Activated CD4-positive, alpha-beta memory T cell treated with anti-CD3 and anti-CD28 coated beads for 36 hours (primary cell): ENCODE data around the gene H2AZ2. TPM values are rescaled to one million over a fixed set of nuclear protein-coding genes. Genes with fewer than 3 reads are reported as not detected.
A peak's percentile ranks its signal among the peaks of the same experiment; 100 is the strongest.

Source experiments
- CTCF ChIA-PET: fragments of 350-600 bp; sonication (Branson Sonifier 250); formaldehyde crosslinking; loops from one replicate; lab custom pipeline; 2021; ENCODE audit warnings: antibody characterized with exemption, inconsistent platforms; lab: Charles Lee
- POLR2A ChIA-PET: fragments of 350-600 bp; sonication (Branson Sonifier 250); formaldehyde crosslinking; loops from one replicate; lab custom pipeline; 2021; ENCODE audit warnings: antibody characterized with exemption; lab: Charles Lee
- DNase-seq: peaks from one replicate; pipeline ENCODE4 v3.0.0-alpha.2; 2020
- H3K27ac Mint-ChIP-seq: one replicate; pipeline ENCODE4 v1.8.0; 2021; ENCODE audit warnings: mixed read lengths
- H3K27me3 Mint-ChIP-seq: one replicate; pipeline ENCODE4 v1.8.0; 2021; ENCODE audit warnings: mixed read lengths
- H3K36me3 Mint-ChIP-seq: one replicate; pipeline ENCODE4 v1.8.0; 2021; ENCODE audit warnings: mixed read lengths
- H3K4me1 Mint-ChIP-seq: one replicate; pipeline ENCODE4 v1.8.0; 2021; ENCODE audit warnings: low read depth, mixed read lengths
- H3K4me3 Mint-ChIP-seq: one replicate; pipeline ENCODE4 v1.8.0; 2021; ENCODE audit warnings: mild to moderate bottlenecking, mixed read lengths
- H3K9me3 Mint-ChIP-seq: one replicate; pipeline ENCODE4 v1.8.0; 2021; ENCODE audit warnings: mixed read lengths
- intact Hi-C: fragments of 100-400 bp; cut with micrococcal nuclease; formaldehyde crosslinking; loops from one replicate; pipeline ENCODE4 v1.15.1; 2023
- total RNA-seq, 2 experiments: library from RNA; stranded (reverse); gene quantifications; one replicate each; pipeline ENCODE4 v1.2.3, GENCODE V29; 2021

H2AZ2 gene
- 100 to 1,000 TPM; 299 to 307 TPM for total RNA-seq

DNA sequence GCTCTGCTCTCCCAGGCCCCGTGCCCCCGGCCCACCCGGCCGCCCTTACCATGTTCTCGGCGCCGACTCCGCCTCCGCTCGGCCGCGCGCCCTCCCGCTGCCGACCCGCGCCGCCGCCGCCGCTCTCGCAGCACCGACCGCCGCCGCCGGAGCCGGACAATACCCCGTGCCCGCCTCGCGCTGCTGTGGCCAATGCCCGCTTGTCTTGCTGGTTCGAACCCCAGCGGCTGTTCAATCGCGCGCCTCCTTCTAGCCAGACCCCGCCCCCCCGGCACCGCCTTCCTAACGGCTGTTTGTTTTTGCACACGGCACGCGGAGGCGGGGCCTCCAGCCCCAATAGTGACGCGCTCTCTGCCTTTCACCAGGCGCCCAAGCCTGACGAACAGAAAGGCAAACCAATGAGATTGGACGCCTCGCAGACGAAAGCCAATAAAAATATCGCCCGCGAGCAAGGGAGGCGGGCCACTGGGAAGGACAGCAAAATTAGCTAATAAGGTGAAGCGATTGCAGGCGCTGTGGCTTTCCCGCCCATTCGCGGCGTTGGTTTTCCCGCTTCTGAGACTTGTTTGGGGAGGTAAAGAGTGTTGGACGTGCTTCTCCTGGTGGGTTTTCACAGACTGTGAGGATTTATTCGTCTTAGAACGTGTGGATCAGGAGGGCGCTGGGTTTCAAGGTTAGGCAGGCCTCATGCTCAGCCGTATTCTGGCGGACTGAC, at the start of gene H2AZ2:
Gene H2AZ2, minus strand, starts transcription at position 168 of the 715 bp plus-strand sequence. Its CDS starts 116 bp downstream, at position 52.
- Mint-ChIP-seq H3K9me3 (no peaks in the 10 kb centered on the region), H3K27ac (peak within 1 kb of the TSS; percentile 100), H3K36me3 (peaks cover 13% of the 10 kb centered on the region), H3K4me3 (peak within 1 kb of the TSS; percentile 93), H3K27me3 (peaks cover 2% of the 10 kb centered on the region), H3K4me1 (peaks cover 37% of the 10 kb centered on the region)
- intact Hi-C loops: loop anchor here (1.0 to 5.0 kb wide), 14 partner anchors 9 to 356 kb away; partner anchors contain the start of genes NUDCD3, OGDH, PPIA and PURB
- CTCF ChIA-PET: interaction anchor here (0.7 to 4.2 kb wide), 16 partner anchors 9 to 283 kb away, joined by 3 to 30 read pairs (median 6); partner anchors contain the start of genes DDX56, PURB and TMED4
- peak; percentile 100 for DNase-seq
- POLR2A ChIA-PET: interaction anchor here (0.7 to 5.8 kb wide), 22 partner anchors 9 to 336 kb away, joined by 3 to 44 read pairs (median 8); partner anchors contain the start of genes CCM2, MYO1G, OGDH and PURB

DNA sequence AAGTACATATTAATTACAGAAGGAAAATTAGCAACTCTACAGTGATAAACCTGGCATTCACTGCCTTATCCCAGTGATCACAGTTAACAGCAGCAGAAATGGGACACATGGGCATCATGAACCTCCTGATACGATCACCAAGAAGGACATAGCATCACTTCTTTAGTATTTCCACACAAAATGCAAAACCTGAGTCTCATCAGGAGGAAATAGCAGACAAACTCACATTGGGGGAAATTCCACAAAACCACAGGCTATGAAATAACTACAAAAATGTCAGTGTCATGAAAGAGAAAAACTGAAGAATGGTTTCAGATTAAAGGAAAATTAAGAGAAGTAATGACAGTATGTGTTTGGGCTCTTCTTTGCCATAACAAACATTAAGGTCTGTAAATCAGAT, 49.4 kb upstream of the H2AZ2 start:
- Mint-ChIP-seq H3K27ac (no peak overlapping the region), H3K4me3 (no peak overlapping the region), H3K27me3 (no peaks in the 10 kb centered on the region), H3K36me3 (no peaks in the 10 kb centered on the region), H3K4me1 (peaks cover 11% of the 10 kb centered on the region), H3K9me3 (no peaks in the 10 kb centered on the region)
- intact Hi-C loops: no loop called here
- DNase-seq: no peak
- ChIA-PET CTCF (no interaction called here), POLR2A (no interaction called here)

DNA sequence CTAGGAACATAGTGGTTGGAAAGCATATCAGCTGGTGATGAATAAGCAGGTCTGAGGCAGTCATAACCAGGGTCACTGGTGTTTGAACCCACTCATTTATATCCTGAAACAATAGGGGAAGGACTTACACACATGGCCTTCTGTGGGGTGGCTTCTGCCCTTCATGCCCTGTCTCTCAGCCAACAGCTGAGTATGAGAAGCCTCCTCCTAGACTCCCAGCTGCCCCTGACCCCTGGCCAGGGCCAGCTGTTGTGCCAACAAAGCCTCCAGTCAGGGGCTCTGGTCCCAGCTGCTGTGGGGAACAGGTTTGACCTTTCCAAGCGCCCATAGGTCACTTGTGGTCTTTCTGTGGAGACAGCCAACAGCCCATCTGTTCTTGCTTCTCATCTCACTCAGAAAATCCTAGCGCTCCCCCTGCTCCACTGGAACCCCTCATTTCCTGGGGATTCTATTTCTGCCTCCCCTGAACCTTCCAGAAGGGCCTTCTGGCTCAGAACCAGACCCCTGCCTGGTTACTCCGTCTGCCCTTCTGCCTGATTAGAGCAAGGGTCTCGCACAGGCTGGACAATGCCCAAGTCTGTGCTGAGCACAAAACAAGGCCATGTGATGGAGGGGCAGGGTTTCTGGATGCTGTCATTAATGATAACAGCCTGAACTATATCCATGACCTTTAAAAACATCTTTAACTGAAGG, 47.1 kb upstream of the H2AZ2 start:
- Mint-ChIP-seq H3K27me3 (no peaks in the 10 kb centered on the region), H3K4me3 (no peak overlapping the region), H3K4me1 (peaks cover 28% of the 10 kb centered on the region), H3K27ac (no peak overlapping the region), H3K36me3 (no peaks in the 10 kb centered on the region), H3K9me3 (no peaks in the 10 kb centered on the region)
- ChIA-PET CTCF (interaction anchor here (1.2 to 1.7 kb wide), 2 partner anchors 9 to 25 kb away, joined by 4 read pairs; partner anchors contain the start of gene PURB), POLR2A (interaction anchor here (2.3 kb wide), 1 partner anchor 10 kb away, joined by 7 read pairs; the partner anchor contains the start of gene PURB)
- intact Hi-C loops: no loop called here
- DNase-seq: no peak

DNA sequence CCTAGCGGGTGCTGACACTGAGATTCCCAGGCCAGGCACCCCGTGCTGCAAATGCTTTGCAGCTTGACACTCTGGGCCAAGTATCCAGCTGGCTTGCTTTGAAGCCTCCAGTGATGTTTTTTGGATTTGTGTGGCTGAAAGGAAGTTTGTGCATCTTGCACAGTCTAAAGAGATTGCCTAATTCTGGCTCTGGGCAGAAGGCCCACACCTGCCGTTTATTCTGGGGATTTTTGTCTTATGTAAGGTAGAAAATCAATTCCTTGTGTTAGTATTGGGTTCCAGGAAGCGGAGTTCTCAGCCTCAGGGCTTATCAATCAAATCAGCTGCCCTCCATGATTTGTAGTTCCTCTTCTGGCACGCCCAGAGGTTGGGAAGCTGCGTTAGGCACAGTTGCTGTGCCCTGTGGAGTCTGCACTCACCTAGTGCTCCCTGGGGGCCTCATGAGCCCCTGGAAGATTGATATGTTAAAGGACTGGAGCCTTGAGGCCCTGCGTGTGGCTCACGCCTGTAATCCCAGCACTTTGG, 45.9 kb upstream of the H2AZ2 start:
- Mint-ChIP-seq H3K27me3 (no peaks in the 10 kb centered on the region), H3K4me1 (peaks cover 28% of the 10 kb centered on the region), H3K36me3 (no peaks in the 10 kb centered on the region), H3K4me3 (no peak overlapping the region), H3K27ac (no peak overlapping the region), H3K9me3 (no peaks in the 10 kb centered on the region)
- intact Hi-C loops: no loop called here
- ChIA-PET POLR2A (interaction anchor here (2.3 kb wide), 1 partner anchor 9 kb away, joined by 7 read pairs; the partner anchor contains the start of gene PURB), CTCF (interaction anchor here (1.2 kb wide), 1 partner anchor 26 kb away, joined by 4 read pairs; no protein-coding TSS in a partner anchor)
- no peak for DNase-seq

DNA sequence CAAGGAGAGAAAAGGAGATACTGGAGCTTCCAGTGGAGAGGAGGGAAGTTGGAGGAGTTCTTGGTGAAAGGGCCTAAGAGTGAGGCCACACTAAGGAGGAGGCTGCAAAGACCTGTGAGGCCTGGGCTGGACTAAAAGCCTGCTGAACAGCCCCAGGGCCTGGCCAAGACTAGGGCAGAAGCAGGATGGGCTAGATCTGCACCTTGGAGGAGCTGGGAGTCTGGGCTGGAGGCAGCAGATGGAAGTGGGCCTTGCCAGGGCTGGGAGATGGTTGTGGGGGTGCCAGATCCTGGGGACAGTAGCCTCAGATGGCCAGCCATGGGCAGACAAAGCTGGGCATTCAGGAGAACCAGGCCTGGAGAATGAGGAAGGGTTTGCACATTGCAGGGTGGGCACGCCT, 43.9 kb upstream of the H2AZ2 start:
- POLR2A ChIA-PET: interaction anchor here (1.0 kb wide), 1 partner anchor 21 kb away, joined by 4 read pairs; no protein-coding TSS in a partner anchor
- no peak for DNase-seq
- Mint-ChIP-seq H3K27me3 (no peaks in the 10 kb centered on the region), H3K36me3 (no peaks in the 10 kb centered on the region), H3K9me3 (no peaks in the 10 kb centered on the region), H3K4me3 (no peak overlapping the region), H3K4me1 (peaks cover 31% of the 10 kb centered on the region), H3K27ac (peak overlapping the region; percentile 96)
- CTCF ChIA-PET: interaction anchor here (0.5 to 1.5 kb wide), 4 partner anchors 35 to 219 kb away, joined by 4 to 7 read pairs (median 4); no protein-coding TSS in a partner anchor
- intact Hi-C loops: no loop called here

DNA sequence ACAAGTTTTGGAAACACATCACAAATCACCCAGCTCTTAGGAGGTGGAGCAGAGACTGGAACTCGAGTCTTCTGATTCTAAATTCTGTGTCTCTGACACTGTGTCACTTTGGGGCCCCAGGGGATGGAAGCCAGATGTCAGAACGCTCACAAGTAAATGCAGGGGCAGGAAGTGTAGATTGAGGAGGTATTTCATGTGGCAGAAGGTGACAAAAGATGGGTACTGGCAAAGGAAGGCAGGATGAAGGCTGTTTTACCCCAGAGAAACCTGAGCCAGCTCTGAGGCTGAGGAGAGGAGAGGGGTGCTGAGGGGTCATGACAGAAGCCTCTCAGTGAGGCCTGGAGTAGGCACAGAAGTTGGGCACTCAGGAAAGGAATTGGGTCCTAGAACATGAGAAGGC, 43.5 kb upstream of the H2AZ2 start:
- DNase-seq: peak; percentile 69
- peak overlapping the region; percentile 96 for H3K27ac Mint-ChIP-seq
- CTCF ChIA-PET: interaction anchor here (1.4 to 1.5 kb wide), 2 partner anchors 34 to 82 kb away, joined by 4 to 7 read pairs; no protein-coding TSS in a partner anchor
- H3K9me3 Mint-ChIP-seq: no peaks in the 10 kb centered on the region
- intact Hi-C loops: no loop called here
- H3K4me1 Mint-ChIP-seq: peaks cover 35% of the 10 kb centered on the region
- no peaks in the 10 kb centered on the region for H3K27me3 Mint-ChIP-seq
- H3K36me3 Mint-ChIP-seq: no peaks in the 10 kb centered on the region
- POLR2A ChIA-PET: interaction anchor here (1.0 kb wide), 1 partner anchor 21 kb away, joined by 4 read pairs; no protein-coding TSS in a partner anchor
- no peak overlapping the region for H3K4me3 Mint-ChIP-seq

DNA sequence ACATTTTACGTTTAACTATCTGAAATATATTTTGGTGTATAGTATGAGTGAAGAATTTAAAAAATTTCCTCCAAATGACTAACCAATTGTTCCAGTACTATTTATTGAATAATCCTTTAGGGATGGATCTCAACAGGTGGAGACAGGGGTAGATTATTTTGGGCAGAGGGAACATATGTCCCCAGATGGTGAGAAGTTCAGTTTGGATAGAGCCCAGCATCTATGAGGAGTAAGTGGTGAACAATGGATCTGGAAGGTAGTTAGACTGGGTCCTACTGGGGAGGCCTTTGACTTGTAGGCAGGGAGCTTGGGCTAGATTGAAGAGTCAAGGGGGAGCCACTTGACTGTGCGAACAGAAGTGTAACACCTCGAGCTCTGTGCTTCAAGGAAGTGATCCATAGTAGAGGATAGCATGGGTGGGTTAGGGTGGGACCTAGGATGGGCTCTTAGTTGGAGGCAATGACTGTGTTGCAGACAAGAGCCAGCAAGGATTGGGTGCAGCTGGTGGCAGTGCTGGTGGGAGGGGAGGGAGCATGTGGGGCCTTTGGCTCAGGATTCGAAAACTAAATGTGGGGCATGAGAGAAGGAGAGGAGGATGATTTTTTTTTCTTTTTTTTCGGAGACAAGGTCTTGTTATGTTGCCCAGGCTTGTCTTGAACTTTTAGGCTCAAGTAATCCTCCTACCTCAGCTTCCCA, 41.3 kb upstream of the H2AZ2 start:
- no peaks in the 10 kb centered on the region for H3K27me3 Mint-ChIP-seq
- POLR2A ChIA-PET: no interaction called here
- peaks cover 39% of the 10 kb centered on the region for H3K4me1 Mint-ChIP-seq
- H3K9me3 Mint-ChIP-seq: no peaks in the 10 kb centered on the region
- CTCF ChIA-PET: no interaction called here
- no peak overlapping the region for H3K4me3 Mint-ChIP-seq
- peaks cover 9% of the 10 kb centered on the region for H3K36me3 Mint-ChIP-seq
- peak overlapping the region; percentile 36 for H3K27ac Mint-ChIP-seq
- intact Hi-C loops: no loop called here
- DNase-seq: no peak

DNA sequence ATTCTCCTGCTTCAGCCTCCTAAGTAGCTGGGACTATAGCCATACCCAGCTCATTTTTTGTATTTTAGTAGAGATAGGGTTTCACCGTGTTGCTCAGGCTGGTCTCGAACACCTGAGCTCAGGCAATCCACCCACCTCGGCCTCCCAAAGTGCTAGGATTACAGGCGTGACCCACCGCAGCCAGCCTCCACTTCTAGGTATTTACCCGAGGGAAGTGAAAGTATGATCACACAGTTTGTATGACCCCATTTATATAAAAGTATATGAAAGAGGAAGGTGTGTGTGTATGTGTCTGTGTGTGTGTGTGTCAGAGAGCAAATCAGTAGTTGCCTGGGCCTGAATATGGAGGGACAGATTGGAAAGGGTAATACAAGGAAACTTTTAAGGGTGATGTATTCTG, 39.4 kb upstream of the H2AZ2 start:
- Mint-ChIP-seq H3K4me3 (no peak overlapping the region), H3K27ac (peak overlapping the region; percentile 98), H3K36me3 (peaks cover 26% of the 10 kb centered on the region), H3K9me3 (peaks cover 3% of the 10 kb centered on the region), H3K4me1 (peaks cover 56% of the 10 kb centered on the region), H3K27me3 (no peaks in the 10 kb centered on the region)
- intact Hi-C loops: no loop called here
- peak; percentile 28 for DNase-seq
- ChIA-PET POLR2A (no interaction called here), CTCF (interaction anchor here (0.7 to 1.0 kb wide), 2 partner anchors 30 to 262 kb away, joined by 3 read pairs; no protein-coding TSS in a partner anchor)

DNA sequence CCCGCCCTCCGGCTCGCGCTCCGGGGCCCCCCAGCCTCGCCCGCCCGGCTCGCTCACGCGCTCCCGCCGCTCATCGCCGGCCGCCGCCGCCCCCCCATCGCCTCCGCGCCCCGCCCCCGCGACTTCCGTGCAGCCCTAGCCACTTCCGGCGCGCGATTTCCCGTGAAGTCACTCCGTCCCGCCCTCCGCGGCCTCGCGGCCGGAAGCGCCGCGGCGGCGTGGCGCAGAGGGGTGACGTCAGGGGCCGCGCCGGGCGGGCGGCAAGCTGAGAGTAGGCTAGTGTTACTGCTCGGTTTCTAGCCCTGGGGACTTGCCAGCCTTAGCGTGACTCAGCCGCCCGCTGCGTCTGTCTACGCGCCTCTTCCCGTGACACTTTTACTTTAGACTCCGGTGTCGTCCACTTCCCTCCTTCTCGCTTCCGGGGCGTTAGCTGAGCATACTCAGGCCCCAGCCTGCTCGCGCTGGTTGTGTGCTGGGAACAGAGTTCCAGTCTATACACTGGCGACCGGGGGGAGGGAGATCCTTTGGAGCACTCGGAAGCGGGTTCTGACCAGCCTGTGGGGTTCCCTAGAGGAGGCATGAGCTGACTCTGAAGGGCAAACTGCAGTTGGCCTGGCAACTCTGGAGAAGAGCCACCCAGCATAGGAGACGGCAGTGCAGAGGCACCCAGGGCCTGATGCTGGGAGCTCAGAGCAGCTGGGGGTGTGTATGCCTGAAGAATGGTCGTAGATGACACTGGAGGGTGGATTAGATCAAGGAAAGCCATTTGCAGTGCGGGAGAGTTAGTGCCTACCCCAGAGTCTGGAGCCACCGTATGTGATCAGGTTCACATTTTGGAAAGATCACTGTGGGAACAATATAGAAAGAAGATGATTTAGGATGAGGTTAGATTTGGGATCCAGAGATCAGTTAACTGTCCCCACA, 37.8 kb upstream of the H2AZ2 start, which contains the start of gene PURB:
Gene PURB, minus strand, starts transcription at position 137 of the 924 bp plus-strand sequence. CDS start 182 bp downstream, outside the sequence.
- peaks cover 3% of the 10 kb centered on the region for H3K9me3 Mint-ChIP-seq
- peak within 1 kb of the TSS; percentile 98 for H3K27ac Mint-ChIP-seq
- H3K27me3 Mint-ChIP-seq: no peaks in the 10 kb centered on the region
- H3K4me1 Mint-ChIP-seq: peaks cover 58% of the 10 kb centered on the region
- ChIA-PET POLR2A (interaction anchor here (0.5 to 2.9 kb wide), 25 partner anchors 9 to 303 kb away, joined by 3 to 44 read pairs (median 5); partner anchors contain the start of genes CCM2, H2AZ2, MYO1G and OGDH), CTCF (interaction anchor here (0.6 to 2.8 kb wide), 8 partner anchors 10 to 314 kb away, joined by 3 to 20 read pairs (median 4); partner anchors contain the start of gene H2AZ2)
- DNase-seq: peak; percentile 98
- intact Hi-C loops: loop anchor here (1.0 to 2.0 kb wide), 9 partner anchors 30 to 311 kb away; partner anchors contain the start of genes H2AZ2, MYO1G, OGDH and PPIA
- peaks cover 38% of the 10 kb centered on the region for H3K36me3 Mint-ChIP-seq
- H3K4me3 Mint-ChIP-seq: peak within 1 kb of the TSS; percentile 91
